Measurements from ENCODE around the gene FBL.

The FBL gene

GRCh38 chr19:39807846-39808364, 38.3 kb downstream of the FBL start:
- intact Hi-C loops (cut with DNase I): no loop called here

GRCh38 chr19:39805104-39805503, 41.1 kb downstream of the FBL start:
- DNase-seq: no peak
- intact Hi-C loops (cut with DNase I): no loop called here

More at GRCh38 chr19:39807846-39808364, 38.3 kb downstream of the FBL start:
- no peak for DNase-seq

GRCh38 chr19:39802958-39803357, 43.2 kb downstream of the FBL start:
- intact Hi-C loops (cut with DNase I): no loop called here

DNA sequence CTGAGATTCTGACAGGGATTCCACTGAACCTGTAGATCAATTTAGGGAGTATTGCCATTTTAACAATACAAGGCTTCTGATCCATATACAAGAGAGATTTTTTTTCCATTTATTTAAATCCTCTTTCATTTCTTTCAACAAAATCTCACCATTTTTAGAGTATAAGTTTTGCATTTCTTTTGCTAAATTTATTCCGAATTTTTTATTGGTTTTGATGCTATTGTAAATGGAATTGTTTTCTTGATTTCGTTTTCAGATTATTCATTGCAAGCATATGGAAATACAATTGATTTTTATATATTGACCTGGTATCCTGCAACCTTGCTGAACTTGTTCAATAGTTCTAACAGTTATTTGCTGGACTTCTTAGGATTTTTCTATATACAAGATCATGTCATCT, 49.1 kb downstream of the FBL start:
- intact Hi-C loops (cut with DNase I): no loop called here
- DNase-seq: no peak

More at GRCh38 chr19:39802958-39803357, 43.2 kb downstream of the FBL start:
- no peak for DNase-seq

- no peak for DNase-seq
- intact Hi-C loops (cut with DNase I): no loop called here
Observed at GRCh38 chr19:39796000-39796498, 50.1 kb downstream of the FBL start.

- no peak for DNase-seq
- intact Hi-C loops (cut with DNase I): no loop called here
Observed at GRCh38 chr19:39795001-39795400, 51.2 kb downstream of the FBL start.

GRCh38 chr19:39792999-39793546, 53.1 kb downstream of the FBL start:
- intact Hi-C loops (cut with DNase I): loop anchor here (2.0 kb wide), 2 partner anchors 52 to 178 kb away; partner anchors contain the start of gene PSMC4
- DNase-seq: peak in 9 of 10 donors; percentile 30 to 94 (median 64)

DNA sequence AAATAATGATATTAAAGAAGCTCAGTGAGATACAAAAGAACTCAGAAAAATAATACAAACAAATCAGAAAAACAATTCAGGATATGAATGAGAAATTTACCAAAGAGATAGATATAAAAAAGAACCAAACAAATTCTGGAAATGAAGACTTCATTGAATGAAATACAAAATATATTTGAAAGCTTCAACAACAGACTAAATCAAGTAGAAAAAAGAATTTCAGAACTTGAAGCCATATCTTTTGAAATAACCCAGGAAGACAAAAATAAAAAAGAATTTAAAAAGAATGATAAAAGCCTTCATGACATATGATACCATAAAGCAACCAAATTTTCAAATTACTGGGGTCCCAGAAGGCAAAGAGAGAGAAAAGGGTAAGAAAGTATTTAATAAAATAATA, 57.9 kb downstream of the FBL start:
- intact Hi-C loops (cut with DNase I): no loop called here
- DNase-seq: no peak

All from posterior cingulate gyrus (tissue), 11 donors.